Testis (tissue), 3 donors: ENCODE data around the gene ZBTB39. TPM values are rescaled to one million over a fixed set of nuclear protein-coding genes. Genes with fewer than 3 reads are reported as not detected.

Experiments used
- DNase-seq: peaks from one replicate; pipeline ENCODE4 v3.0.0-alpha.2; 2019
- H3K27ac ChIP-seq, 2 donors: fragments of 200-600 bp; sonication (generic); one replicate each; pipeline ENCODE4 v1.5.1; 2019
- H3K27me3 ChIP-seq: fragments of 200-600 bp; sonication (generic); one replicate; pipeline ENCODE4 v1.5.1; 2019
- H3K36me3 ChIP-seq: fragments of 200-600 bp; sonication (generic); one replicate; pipeline ENCODE4 v1.5.1; 2017; ENCODE audit warnings: low read depth; ENCODE audit errors: missing control alignments
- H3K4me1 ChIP-seq: fragments of 200-600 bp; sonication (generic); one replicate; pipeline ENCODE4 v1.5.1; 2019
- H3K4me3 ChIP-seq, 2 donors: fragments of 200-600 bp; sonication (generic); one replicate each; pipeline ENCODE4 v1.5.1; 2017 to 2019
- H3K9me3 ChIP-seq: fragments of 200-600 bp; sonication (generic); one replicate; pipeline ENCODE4 v1.5.1; 2017
- POLR2A ChIP-seq: fragments of 450-650 bp; IDR thresholded peaks from one replicate; pipeline ENCODE4 v1.6.1; 2017; ENCODE audit warnings: antibody characterized with exemption, mild to moderate bottlenecking, moderate library complexity
- WGBS, 2 donors: methylation state at CpG; one replicate each; pipeline ENCODE4 v1.1.5; 2018; 5-methylcytosine and 5-hydroxymethylcytosine counted together
- intact Hi-C: fragments of 100-400 bp; cut with DNase I; formaldehyde crosslinking; loops from one replicate; pipeline ENCODE4 v1.15.1; 2023; ENCODE audit warnings: low total_unique reads
- polyA plus RNA-seq: library from polyadenylated mRNA; stranded (reverse); fragments of 350-450 nt; fragmentation: Illumina TruSeq; extraction: RNeasy Lipid Tissue Mini Kit (QIAGEN cat#74804); gene quantifications from one replicate; pipeline ENCODE4 v1.2.3, GENCODE V29; 2014; ENCODE audit warnings: low read depth, low replicate concordance; ENCODE audit not compliant: insufficient read depth
- total RNA-seq, 2 donors: library from RNA; depleted of rRNA; stranded (reverse); fragments of >200 nt; gene quantifications; one replicate each; pipeline ENCODE4 v1.2.3, GENCODE V29; 2016
- TF ChIP-seq, protein P1 (sequence below), 3 experiments: fragments of 450-650 bp in 2 of 3; fragments of 200-600 bp in 1 of 3; sonication (generic) in 1 of 3; IDR thresholded peaks; one replicate each; pipeline ENCODE4 v1.5.1; 2016 to 2019; ENCODE audit warnings: antibody characterized with exemption in 3 of 3, mild to moderate bottlenecking in 2 of 3, moderate library complexity in 1 of 3

Gene ZBTB39
- total and polyA plus RNA-seq, 3 donors from 2014 or later: 15.3 to 21.7 (median 21.0) TPM

DNA sequence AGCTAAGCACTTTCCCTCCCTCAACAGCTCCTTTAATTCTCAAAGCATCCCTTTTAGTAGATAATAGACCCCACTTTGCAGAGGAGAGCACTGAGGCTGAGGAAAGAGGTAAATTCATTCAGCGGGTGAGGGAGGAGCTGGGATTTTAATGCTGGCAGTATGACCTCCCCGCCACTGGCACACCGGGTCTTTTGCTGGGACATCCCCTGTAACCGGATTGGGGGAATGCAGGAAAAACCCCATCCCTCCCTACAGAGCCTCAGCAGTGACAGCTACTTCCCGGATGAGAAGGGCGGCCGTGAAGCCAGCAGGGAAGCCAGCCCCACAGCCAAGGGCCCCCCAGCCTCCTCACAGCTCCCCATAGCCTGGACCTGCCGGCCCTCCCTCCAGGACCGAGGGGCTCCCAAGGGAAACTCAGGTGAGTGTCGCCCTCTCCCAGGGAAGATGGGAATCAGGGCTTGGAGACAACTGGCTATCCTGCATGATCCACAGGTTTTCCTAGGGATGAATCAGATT is 12.1 kb downstream of the ZBTB39 start:
- no peak for DNase-seq
- 76 to 81% methylated on average over 7 to 10 of the region's 10 CpGs for whole genome bisulfite sequencing, 2 donors
- Histone ChIP-seq H3K36me3 (no peaks in the 10 kb centered on the region), H3K4me3 (no peak overlapping the region), H3K4me1 (peaks cover 8% of the 10 kb centered on the region), H3K27ac (no peak overlapping the region), H3K27me3 (no peaks in the 10 kb centered on the region), H3K9me3 (no peaks in the 10 kb centered on the region)
- intact Hi-C loops: loop anchor here (10.0 kb wide), 1 partner anchor 219 kb away; no protein-coding TSS in a partner anchor
- no peak for TF ChIP-seq POLR2A
- TF ChIP-seq, protein P1, sequence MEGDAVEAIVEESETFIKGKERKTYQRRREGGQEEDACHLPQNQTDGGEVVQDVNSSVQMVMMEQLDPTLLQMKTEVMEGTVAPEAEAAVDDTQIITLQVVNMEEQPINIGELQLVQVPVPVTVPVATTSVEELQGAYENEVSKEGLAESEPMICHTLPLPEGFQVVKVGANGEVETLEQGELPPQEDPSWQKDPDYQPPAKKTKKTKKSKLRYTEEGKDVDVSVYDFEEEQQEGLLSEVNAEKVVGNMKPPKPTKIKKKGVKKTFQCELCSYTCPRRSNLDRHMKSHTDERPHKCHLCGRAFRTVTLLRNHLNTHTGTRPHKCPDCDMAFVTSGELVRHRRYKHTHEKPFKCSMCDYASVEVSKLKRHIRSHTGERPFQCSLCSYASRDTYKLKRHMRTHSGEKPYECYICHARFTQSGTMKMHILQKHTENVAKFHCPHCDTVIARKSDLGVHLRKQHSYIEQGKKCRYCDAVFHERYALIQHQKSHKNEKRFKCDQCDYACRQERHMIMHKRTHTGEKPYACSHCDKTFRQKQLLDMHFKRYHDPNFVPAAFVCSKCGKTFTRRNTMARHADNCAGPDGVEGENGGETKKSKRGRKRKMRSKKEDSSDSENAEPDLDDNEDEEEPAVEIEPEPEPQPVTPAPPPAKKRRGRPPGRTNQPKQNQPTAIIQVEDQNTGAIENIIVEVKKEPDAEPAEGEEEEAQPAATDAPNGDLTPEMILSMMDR (IDR thresholded peaks at IDR 0.05): no peak

DNA sequence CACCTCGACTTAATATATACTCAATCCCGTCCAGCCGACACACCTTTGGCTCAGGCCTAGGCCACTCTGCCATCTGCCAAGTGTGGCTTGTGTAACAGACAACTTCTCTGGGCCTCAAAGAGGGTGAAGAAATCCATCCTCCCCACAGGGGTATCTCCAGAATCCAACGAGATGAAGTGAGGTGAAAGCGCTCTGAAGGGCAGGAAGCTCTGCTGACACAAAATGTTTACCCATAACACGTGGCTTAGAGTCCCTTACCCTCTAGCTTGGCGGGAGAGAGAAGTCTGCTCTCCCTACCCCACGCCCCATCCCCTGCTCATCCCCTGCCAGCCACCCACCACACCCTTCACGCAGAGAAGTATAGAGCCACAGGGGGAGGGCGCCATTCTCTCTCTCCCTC is 13.0 kb downstream of the ZBTB39 start:
- Histone ChIP-seq H3K27ac (no peak overlapping the region), H3K36me3 (no peaks in the 10 kb centered on the region), H3K27me3 (no peaks in the 10 kb centered on the region), H3K4me1 (peaks cover 8% of the 10 kb centered on the region), H3K4me3 (no peak overlapping the region), H3K9me3 (no peaks in the 10 kb centered on the region)
- DNase-seq: no peak
- intact Hi-C loops: loop anchor here (10.0 kb wide), 1 partner anchor 219 kb away; no protein-coding TSS in a partner anchor
- TF ChIP-seq, protein P1 (IDR thresholded peaks at IDR 0.05): no peak
- no peak for TF ChIP-seq POLR2A
- 80 to 81% methylated on average over 10 of the region's 10 CpGs for WGBS, 2 donors

- 74 to 82% methylated on average over 8 of the region's 8 CpGs for WGBS, 2 donors
- peak; percentile 38 for DNase-seq
- H3K9me3 ChIP-seq: no peaks in the 10 kb centered on the region
- no peaks in the 10 kb centered on the region for H3K36me3 ChIP-seq
- peaks cover 9% of the 10 kb centered on the region for H3K4me1 ChIP-seq
- H3K27me3 ChIP-seq: no peaks in the 10 kb centered on the region
- no peak overlapping the region for H3K4me3 ChIP-seq
- H3K27ac ChIP-seq: no peak overlapping the region
- TF ChIP-seq, protein P1 (IDR thresholded peaks at IDR 0.05): no peak
- TF ChIP-seq POLR2A: no peak
- intact Hi-C loops: loop anchor here (10.0 kb wide), 1 partner anchor 217 kb away; no protein-coding TSS in a partner anchor
These were observed 14.8 kb downstream of the ZBTB39 start for GRCh38 chr12:56991319-56992246.

GRCh38 chr12:56990648-56991318 is 15.6 kb downstream of the ZBTB39 start:
- Histone ChIP-seq H3K4me3 (no peak overlapping the region), H3K27me3 (no peaks in the 10 kb centered on the region), H3K4me1 (peaks cover 7% of the 10 kb centered on the region), H3K9me3 (no peaks in the 10 kb centered on the region), H3K36me3 (no peaks in the 10 kb centered on the region), H3K27ac (no peak overlapping the region)
- no peak for TF ChIP-seq POLR2A
- TF ChIP-seq, protein P1 (IDR thresholded peaks at IDR 0.05): no peak
- intact Hi-C loops: loop anchor here (10.0 kb wide), 1 partner anchor 216 kb away; no protein-coding TSS in a partner anchor
- no peak for DNase-seq
- WGBS, 2 donors: 56 to 69% methylated on average over 3 to 7 of the region's 7 CpGs
